GM12801 (cell line): Measurements from ENCODE around the gene SREBF2.

Experiments
- CTCF ChIP-seq: IDR thresholded peaks from one replicate; pipeline ENCODE4 v1.5.1; 2011; ENCODE audit warnings: control low read depth; ENCODE audit not compliant: insufficient read length; ENCODE audit errors: extremely low read depth

SREBF2 gene

GRCh38 chr22:41940832-41941765 lies 108.2 kb downstream of the SREBF2 start:
- no peak for TF ChIP-seq CTCF

- TF ChIP-seq CTCF, result no peak
Measured at GRCh38 chr22:41943661-41944209, 110.8 kb downstream of the SREBF2 start.

GRCh38 chr22:41946629-41947423 lies 113.9 kb downstream of the SREBF2 start, which contains the start of gene CENPM:
TSS of gene CENPM (minus strand) at chr22:41947152. CDS start at chr22:41947076, 76 bp downstream.
- no peak for TF ChIP-seq CTCF

GRCh38 chr22:41947424-41948080 lies 114.6 kb downstream of the SREBF2 start:
- no peak for TF ChIP-seq CTCF

- TF ChIP-seq CTCF, result no peak
Measured at GRCh38 chr22:41948142-41948541, 115.2 kb downstream of the SREBF2 start.

- no peak for TF ChIP-seq CTCF
Measured at GRCh38 chr22:41949297-41949965, 116.5 kb downstream of the SREBF2 start.
